Measurements from ENCODE around the gene TIGD2.

GRCh38 chr4:89072921-89073320 is 38.4 kb upstream of the TIGD2 start:
- TF ChIP-seq POLR2A (IDR thresholded peaks at IDR 0.05) (no peak), EP300 (IDR thresholded peaks at IDR 0.05; ENCODE audit: low read depth) (no peak), POLR2AphosphoS5 (IDR thresholded peaks at IDR 0.05) (no peak)
- TF ChIP-seq, protein P1, sequence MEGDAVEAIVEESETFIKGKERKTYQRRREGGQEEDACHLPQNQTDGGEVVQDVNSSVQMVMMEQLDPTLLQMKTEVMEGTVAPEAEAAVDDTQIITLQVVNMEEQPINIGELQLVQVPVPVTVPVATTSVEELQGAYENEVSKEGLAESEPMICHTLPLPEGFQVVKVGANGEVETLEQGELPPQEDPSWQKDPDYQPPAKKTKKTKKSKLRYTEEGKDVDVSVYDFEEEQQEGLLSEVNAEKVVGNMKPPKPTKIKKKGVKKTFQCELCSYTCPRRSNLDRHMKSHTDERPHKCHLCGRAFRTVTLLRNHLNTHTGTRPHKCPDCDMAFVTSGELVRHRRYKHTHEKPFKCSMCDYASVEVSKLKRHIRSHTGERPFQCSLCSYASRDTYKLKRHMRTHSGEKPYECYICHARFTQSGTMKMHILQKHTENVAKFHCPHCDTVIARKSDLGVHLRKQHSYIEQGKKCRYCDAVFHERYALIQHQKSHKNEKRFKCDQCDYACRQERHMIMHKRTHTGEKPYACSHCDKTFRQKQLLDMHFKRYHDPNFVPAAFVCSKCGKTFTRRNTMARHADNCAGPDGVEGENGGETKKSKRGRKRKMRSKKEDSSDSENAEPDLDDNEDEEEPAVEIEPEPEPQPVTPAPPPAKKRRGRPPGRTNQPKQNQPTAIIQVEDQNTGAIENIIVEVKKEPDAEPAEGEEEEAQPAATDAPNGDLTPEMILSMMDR (IDR thresholded peaks at IDR 0.05), result no peak

Measured in transverse colon (tissue), 4 donors.